ENCODE measurements around the gene SREK1IP1.
"Not testable (repeated sequence)": the region's sequence is repeated elsewhere in the genome, so short reads cannot be mapped to it uniquely, and the experiment has no call there.

SREK1IP1 gene

GRCh38 chr5:64763948-64764503, 4.5 kb downstream of the SREK1IP1 start:
- DNase-seq: no peak

- DNase-seq: no peak
Observed at GRCh38 chr5:64759960-64760660, 8.4 kb downstream of the SREK1IP1 start.

- no peak for DNase-seq
Observed at GRCh38 chr5:64758901-64759300, 9.6 kb downstream of the SREK1IP1 start.

GRCh38 chr5:64754066-64754465, 14.4 kb downstream of the SREK1IP1 start:
- DNase-seq: no peak

GRCh38 chr5:64749385-64749784, 19.1 kb downstream of the SREK1IP1 start:
- no peak for DNase-seq

GRCh38 chr5:64746446-64746845, 22.0 kb downstream of the SREK1IP1 start:
- DNase-seq: no peak

GRCh38 chr5:64744914-64745313, 23.6 kb downstream of the SREK1IP1 start:
- no peak for DNase-seq

- no peak for DNase-seq
Observed at GRCh38 chr5:64742821-64743220, 25.7 kb downstream of the SREK1IP1 start.

- no peak for DNase-seq
Observed at GRCh38 chr5:64742411-64742810, 26.1 kb downstream of the SREK1IP1 start.

- DNase-seq: no peak
Observed at GRCh38 chr5:64727150-64727549, 41.3 kb downstream of the SREK1IP1 start.

- DNase-seq: no peak
Observed at GRCh38 chr5:64722588-64722987, 45.9 kb downstream of the SREK1IP1 start.

GRCh38 chr5:64714495-64714894, 54.0 kb downstream of the SREK1IP1 start:
- DNase-seq: not testable (repeated sequence)

- no peak for DNase-seq
Observed at GRCh38 chr5:64707191-64707590, 61.3 kb downstream of the SREK1IP1 start.

GRCh38 chr5:64706074-64706473, 62.4 kb downstream of the SREK1IP1 start:
- not testable (repeated sequence) for DNase-seq

GRCh38 chr5:64700765-64701164, 67.7 kb downstream of the SREK1IP1 start:
- no peak for DNase-seq

GRCh38 chr5:64696414-64696813, 72.1 kb downstream of the SREK1IP1 start:
- not testable (repeated sequence) for DNase-seq

GRCh38 chr5:64693636-64694035, 74.9 kb downstream of the SREK1IP1 start:
- no peak for DNase-seq

GRCh38 chr5:64691291-64691690, 77.2 kb downstream of the SREK1IP1 start:
- DNase-seq: no peak

- DNase-seq: no peak
Observed at GRCh38 chr5:64690417-64691151, 77.9 kb downstream of the SREK1IP1 start, which contains the start of gene SHISAL2B. TSS of gene SHISAL2B (plus strand) at chr5:64690503. CDS start at chr5:64690624, 121 bp downstream.

GRCh38 chr5:64690104-64690416, 78.4 kb downstream of the SREK1IP1 start:
- DNase-seq: no peak

GRCh38 chr5:64688965-64689364, 79.5 kb downstream of the SREK1IP1 start:
- no peak for DNase-seq

- DNase-seq: no peak
Observed at GRCh38 chr5:64688391-64688790, 80.1 kb downstream of the SREK1IP1 start.

- no peak for DNase-seq
Observed at GRCh38 chr5:64685866-64686265, 82.6 kb downstream of the SREK1IP1 start.

- DNase-seq: no peak
Observed at GRCh38 chr5:64682608-64683007, 85.9 kb downstream of the SREK1IP1 start.
